Measurements from ENCODE around the gene TBC1D32. TPM values are rescaled to one million over a fixed set of nuclear protein-coding genes. Genes with fewer than 3 reads are reported as not detected.

The TBC1D32 gene
- total RNA-seq, 2 experiments from 2014 or later: 9.4 to 9.8 TPM

GRCh38 chr6:121110733-121111132 lies 223.5 kb downstream of the TBC1D32 start:
- Histone ChIP-seq H3K9me3 (ENCODE audit: control insufficient read depth in 1 of 2, insufficient read depth in 1 of 2, low read length in 2 of 2) (no peaks in the 10 kb centered on the region), H3K36me3 (ENCODE audit: insufficient read depth, low read length) (no peaks in the 10 kb centered on the region), H3K27me3 (ENCODE audit: control insufficient read depth in 1 of 2, insufficient read depth in 2 of 2, low read length in 2 of 2) (no peaks in the 10 kb centered on the region), H3K4me1 (ENCODE audit: insufficient read depth, low read length) (no peaks in the 10 kb centered on the region), H3K4me3 (ENCODE audit: low read length) (no peak overlapping the region), H3K27ac (ENCODE audit: low read depth in 1 of 2, low read length in 2 of 2) (no peak overlapping the region)
- no peak for TF ChIP-seq CTCF (IDR thresholded peaks at IDR 0.05)
- CTCF ChIA-PET: no interaction called here
- Mint-ChIP-seq H3K4me3 (no peak overlapping the region), H3K27ac (no peak overlapping the region), H3K36me3 (ENCODE audit: low read depth) (no peaks in the 10 kb centered on the region), H3K9me3 (no peaks in the 10 kb centered on the region), H3K27me3 (no peaks in the 10 kb centered on the region), H3K4me1 (ENCODE audit: low read depth) (no peaks in the 10 kb centered on the region)
- POLR2A ChIA-PET: no interaction called here
- ATAC-seq (ENCODE audit: poor library complexity) (no peak), DNase-seq (no peak)
- intact Hi-C loops (cut with DNase I, micrococcal nuclease): no loop called here

GRCh38 chr6:121106962-121107361 lies 227.3 kb downstream of the TBC1D32 start:
- Mint-ChIP-seq H3K27ac (no peak overlapping the region), H3K9me3 (peaks cover 2% of the 10 kb centered on the region), H3K4me1 (ENCODE audit: low read depth) (no peaks in the 10 kb centered on the region), H3K4me3 (no peak overlapping the region), H3K36me3 (ENCODE audit: low read depth) (peaks cover 17% of the 10 kb centered on the region), H3K27me3 (no peaks in the 10 kb centered on the region)
- H3K4me3 ChIP-seq (ENCODE audit: low read length): no peak overlapping the region
- DNase-seq: no peak
- no peaks in the 10 kb centered on the region for H3K4me1 ChIP-seq (ENCODE audit: insufficient read depth, low read length)
- H3K27ac ChIP-seq (ENCODE audit: low read depth in 1 of 2, low read length in 2 of 2): no peak overlapping the region
- H3K9me3 ChIP-seq (ENCODE audit: control insufficient read depth in 1 of 2, insufficient read depth in 1 of 2, low read length in 2 of 2): no peaks in the 10 kb centered on the region
- ATAC-seq (ENCODE audit: poor library complexity): no peak
- no peaks in the 10 kb centered on the region for H3K36me3 ChIP-seq (ENCODE audit: insufficient read depth, low read length)
- CTCF ChIA-PET: no interaction called here
- no peak for TF ChIP-seq CTCF (IDR thresholded peaks at IDR 0.05)
- H3K27me3 ChIP-seq (ENCODE audit: control insufficient read depth in 1 of 2, insufficient read depth in 2 of 2, low read length in 2 of 2): no peaks in the 10 kb centered on the region
- POLR2A ChIA-PET: no interaction called here
- intact Hi-C loops (cut with DNase I, micrococcal nuclease): no loop called here

GRCh38 chr6:121105461-121105860 lies 228.8 kb downstream of the TBC1D32 start:
- ATAC-seq (ENCODE audit: poor library complexity) (no peak), DNase-seq (no peak)
- H3K9me3 Mint-ChIP-seq: peaks cover 2% of the 10 kb centered on the region
- Histone ChIP-seq H3K4me1 (ENCODE audit: insufficient read depth, low read length) (no peaks in the 10 kb centered on the region), H3K27me3 (ENCODE audit: control insufficient read depth in 1 of 2, insufficient read depth in 2 of 2, low read length in 2 of 2) (no peaks in the 10 kb centered on the region), H3K9me3 (ENCODE audit: control insufficient read depth in 1 of 2, insufficient read depth in 1 of 2, low read length in 2 of 2) (no peaks in the 10 kb centered on the region), H3K27ac (ENCODE audit: low read depth in 1 of 2, low read length in 2 of 2) (no peak overlapping the region), H3K36me3 (ENCODE audit: insufficient read depth, low read length) (no peaks in the 10 kb centered on the region), H3K4me3 (ENCODE audit: low read length) (no peak overlapping the region)
- CTCF ChIA-PET: no interaction called here
- no peaks in the 10 kb centered on the region for H3K27me3 Mint-ChIP-seq
- H3K4me1 Mint-ChIP-seq (ENCODE audit: low read depth): no peaks in the 10 kb centered on the region
- no peak for TF ChIP-seq CTCF (IDR thresholded peaks at IDR 0.05)
- POLR2A ChIA-PET: no interaction called here
- intact Hi-C loops (cut with DNase I, micrococcal nuclease): no loop called here
- H3K4me3 Mint-ChIP-seq: no peak overlapping the region
- H3K27ac Mint-ChIP-seq: no peak overlapping the region
- peaks cover 32% of the 10 kb centered on the region for H3K36me3 Mint-ChIP-seq (ENCODE audit: low read depth)

Data from CD4-positive, alpha-beta T cell (primary cell).